MM.1S (cell line): Measurements from ENCODE around the gene PTPRG.

Source experiments
- DNase-seq: peaks from one replicate; pipeline ENCODE4 v3.0.0-alpha.2; 2015
- H2AFZ ChIP-seq: fragments of 300-600 bp; sonication (generic); 2 replicates; pipeline ENCODE4 v1.6.0; 2016; ENCODE audit warnings: antibody characterized with exemption, low read length
- H3F3A ChIP-seq: fragments of 300-600 bp; sonication (generic); 2 replicates; pipeline ENCODE4 v1.6.1; 2016; ENCODE audit warnings: mild to moderate bottlenecking, antibody characterized with exemption, low read length, moderate library complexity, mixed read lengths; ENCODE audit not compliant: insufficient read depth
- H3K27ac ChIP-seq: fragments of 300-600 bp; sonication (generic); 2 replicates; pipeline ENCODE4 v1.5.1; 2016; ENCODE audit warnings: mild to moderate bottlenecking, low read length
- H3K27me3 ChIP-seq: fragments of 300-600 bp; sonication (generic); replicated peaks from 2 replicates; pipeline ENCODE4 v1.6.0; 2016; ENCODE audit warnings: low read length; ENCODE audit not compliant: insufficient read depth
- H3K36me3 ChIP-seq: fragments of 300-600 bp; sonication (generic); replicated peaks from 2 replicates; pipeline ENCODE4 v1.6.1; 2016; ENCODE audit warnings: mild to moderate bottlenecking, low read length, mixed read lengths; ENCODE audit not compliant: insufficient read depth
- H3K4me1 ChIP-seq: fragments of 300-600 bp; sonication (generic); 2 replicates; pipeline ENCODE4 v1.6.1; 2016; ENCODE audit warnings: low read length, mixed read lengths
- H3K4me2 ChIP-seq: fragments of 300-600 bp; sonication (generic); 2 replicates; pipeline ENCODE4 v1.6.0; 2016; ENCODE audit warnings: low read depth, low read length
- H3K4me3 ChIP-seq: fragments of 300-600 bp; sonication (generic); 2 replicates; pipeline ENCODE4 v1.5.1; 2016; ENCODE audit warnings: low read length, mixed read lengths
- H3K79me2 ChIP-seq: fragments of 300-600 bp; sonication (generic); 2 replicates; pipeline ENCODE4 v1.6.1; 2016; ENCODE audit warnings: mixed run types, low read length, mixed read lengths
- H3K9ac ChIP-seq: fragments of 300-600 bp; sonication (generic); 2 replicates; pipeline ENCODE4 v1.6.1; 2016; ENCODE audit warnings: low read length, mixed read lengths
- H3K9me2 ChIP-seq: fragments of 300-600 bp; sonication (generic); replicated peaks from 2 replicates; pipeline ENCODE4 v1.6.1; 2016; ENCODE audit warnings: mild to moderate bottlenecking, low read length, mixed read lengths; ENCODE audit not compliant: insufficient read depth
- H3K9me3 ChIP-seq: fragments of 300-600 bp; sonication (generic); replicated peaks from 2 replicates; pipeline ENCODE4 v1.6.1; 2016; ENCODE audit warnings: mild to moderate bottlenecking, low read length, mixed read lengths; ENCODE audit not compliant: insufficient read depth
- H4K20me1 ChIP-seq: fragments of 300-600 bp; sonication (generic); 2 replicates; pipeline ENCODE4 v1.6.1; 2016; ENCODE audit warnings: mild to moderate bottlenecking, low read length, moderate library complexity, mixed read lengths; ENCODE audit not compliant: insufficient read depth
- EZH2 ChIP-seq: fragments of 300-600 bp; sonication (generic); optimal IDR thresholded peaks from 2 replicates; pipeline ENCODE3; 2017; ENCODE audit warnings: low read depth, mild to moderate bottlenecking, antibody characterized with exemption, low read length, mixed read lengths
- EZH2phosphoT487 ChIP-seq: fragments of 300-600 bp; sonication (generic); IDR thresholded peaks from 2 replicates; pipeline ENCODE4 v1.6.1; 2018; ENCODE audit warnings: antibody characterized with exemption, low read length
- TF ChIP-seq, protein P1 (sequence below): fragments of 300-600 bp; sonication (generic); IDR thresholded peaks from 2 replicates; pipeline ENCODE4 v1.5.1; 2016; ENCODE audit warnings: antibody characterized with exemption, low read length, mixed read lengths

Gene PTPRG

DNA sequence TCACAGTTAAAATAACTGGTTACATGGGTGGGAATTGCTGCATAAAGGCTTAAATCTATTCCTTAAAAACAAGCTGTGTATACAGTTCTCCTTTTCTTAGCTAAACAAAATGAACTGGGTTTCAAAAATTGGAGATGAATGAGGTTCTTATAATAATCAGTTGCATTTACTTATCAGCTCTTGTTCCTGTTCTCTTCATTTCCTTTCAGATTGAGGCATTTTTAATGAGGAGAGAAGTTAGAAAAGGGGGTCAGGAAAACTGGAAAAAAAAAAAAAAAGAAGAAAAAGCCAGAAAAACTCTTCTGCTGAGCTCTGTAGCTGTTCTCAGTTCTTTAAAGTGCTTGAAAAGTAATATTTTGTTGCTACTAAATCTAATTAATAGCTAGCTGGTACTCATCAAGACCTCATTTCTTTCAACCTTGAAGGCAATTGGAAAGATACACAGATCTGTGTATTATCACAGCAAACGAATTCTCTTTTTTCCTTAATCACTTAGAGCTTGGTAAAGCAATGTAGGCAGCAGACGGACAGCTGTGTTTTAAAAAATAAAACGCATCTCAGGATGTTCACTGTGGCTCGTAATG is 32.2 kb downstream of the PTPRG start:
- Histone ChIP-seq H3K27ac (no peak overlapping the region), H2AFZ (no peak overlapping the region)
- DNase-seq, result no peak

DNA sequence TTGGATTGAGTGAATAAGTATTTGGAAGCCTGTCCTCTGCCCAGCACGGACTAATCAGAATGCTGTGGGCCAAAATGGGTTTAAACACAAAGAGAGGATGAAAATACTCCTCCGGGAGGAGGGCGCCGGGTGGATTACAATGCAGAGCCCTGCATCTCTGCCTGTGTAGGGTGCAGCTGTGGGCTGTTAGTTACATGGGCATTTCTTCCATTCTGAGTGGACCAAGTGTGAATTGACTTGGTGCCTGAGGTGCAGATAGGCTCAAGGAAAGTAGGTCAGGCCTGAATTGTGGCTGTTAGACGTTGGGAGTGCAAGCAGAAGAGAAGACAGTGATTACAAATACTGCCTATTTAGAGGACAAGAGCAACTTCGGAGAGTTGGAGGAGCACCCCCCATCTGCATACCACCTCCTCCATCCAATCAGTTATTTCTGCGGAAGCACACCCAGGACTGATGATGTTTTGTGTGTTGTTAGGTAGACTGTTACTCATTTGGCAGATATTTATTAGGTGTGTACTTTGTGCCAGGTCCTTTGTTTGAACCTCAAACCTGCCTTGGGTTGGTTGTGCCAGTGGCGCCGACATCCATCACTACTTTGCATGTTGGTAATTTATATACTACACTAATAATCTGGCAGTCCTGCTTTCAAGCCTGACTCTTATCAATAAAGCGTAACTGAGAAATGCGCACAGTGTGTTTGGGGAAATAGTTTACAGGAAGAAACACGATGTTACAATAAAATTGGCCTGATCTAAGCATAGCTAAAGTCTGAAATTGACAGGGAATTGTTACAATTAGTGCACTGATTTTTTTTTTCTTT is 33.0 kb downstream of the PTPRG start:
- Histone ChIP-seq H2AFZ (no peak overlapping the region), H3K27ac (no peak overlapping the region), H3K36me3 (no peaks in the 10 kb centered on the region), H3K4me2 (no peak overlapping the region), H3K27me3 (no peaks in the 10 kb centered on the region), H3F3A (no peaks in the 10 kb centered on the region), H3K9me2 (no peaks in the 10 kb centered on the region), H3K9ac (no peak overlapping the region), H3K4me3 (no peak overlapping the region), H3K4me1 (no peaks in the 10 kb centered on the region), H3K9me3 (no peaks in the 10 kb centered on the region), H4K20me1 (no peaks in the 10 kb centered on the region), H3K79me2 (0 out of 2 replicates have a peak, but pooled peaks cover 3% of the 10 kb centered on the region)
- TF ChIP-seq EZH2phosphoT487 (no peak), EZH2 (no peak)
- TF ChIP-seq, protein P1, sequence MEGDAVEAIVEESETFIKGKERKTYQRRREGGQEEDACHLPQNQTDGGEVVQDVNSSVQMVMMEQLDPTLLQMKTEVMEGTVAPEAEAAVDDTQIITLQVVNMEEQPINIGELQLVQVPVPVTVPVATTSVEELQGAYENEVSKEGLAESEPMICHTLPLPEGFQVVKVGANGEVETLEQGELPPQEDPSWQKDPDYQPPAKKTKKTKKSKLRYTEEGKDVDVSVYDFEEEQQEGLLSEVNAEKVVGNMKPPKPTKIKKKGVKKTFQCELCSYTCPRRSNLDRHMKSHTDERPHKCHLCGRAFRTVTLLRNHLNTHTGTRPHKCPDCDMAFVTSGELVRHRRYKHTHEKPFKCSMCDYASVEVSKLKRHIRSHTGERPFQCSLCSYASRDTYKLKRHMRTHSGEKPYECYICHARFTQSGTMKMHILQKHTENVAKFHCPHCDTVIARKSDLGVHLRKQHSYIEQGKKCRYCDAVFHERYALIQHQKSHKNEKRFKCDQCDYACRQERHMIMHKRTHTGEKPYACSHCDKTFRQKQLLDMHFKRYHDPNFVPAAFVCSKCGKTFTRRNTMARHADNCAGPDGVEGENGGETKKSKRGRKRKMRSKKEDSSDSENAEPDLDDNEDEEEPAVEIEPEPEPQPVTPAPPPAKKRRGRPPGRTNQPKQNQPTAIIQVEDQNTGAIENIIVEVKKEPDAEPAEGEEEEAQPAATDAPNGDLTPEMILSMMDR, result no peak
- DNase-seq, result no peak

More for the DNA sequence above, 32.2 kb downstream of the PTPRG start:
- TF ChIP-seq EZH2 (no peak), EZH2phosphoT487 (no peak)
- TF ChIP-seq, protein P1, result no peak
- Histone ChIP-seq H3K4me1 (no peaks in the 10 kb centered on the region), H3K27me3 (no peaks in the 10 kb centered on the region), H3K79me2 (0 out of 2 replicates have a peak, but pooled peaks cover 3% of the 10 kb centered on the region), H3K36me3 (no peaks in the 10 kb centered on the region), H3K9me3 (no peaks in the 10 kb centered on the region), H3K4me3 (no peak overlapping the region), H3F3A (no peaks in the 10 kb centered on the region), H3K9me2 (no peaks in the 10 kb centered on the region), H3K4me2 (no peak overlapping the region), H3K9ac (no peak overlapping the region), H4K20me1 (no peaks in the 10 kb centered on the region)

DNA sequence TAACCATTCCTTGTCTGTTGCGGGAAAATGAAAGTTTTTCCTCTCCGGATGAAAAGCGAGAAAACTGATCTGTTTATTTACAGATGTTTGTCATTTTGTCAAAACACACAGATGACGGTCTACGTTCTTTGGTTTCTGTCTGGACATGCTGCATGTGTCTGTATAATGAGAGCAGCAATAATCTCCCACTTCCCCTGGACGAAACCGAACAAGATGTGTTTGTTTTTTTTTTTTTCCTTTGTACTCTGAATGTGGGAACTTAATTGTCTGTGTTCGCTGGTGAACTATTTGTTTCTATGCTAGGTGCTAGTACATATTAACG is 33.6 kb downstream of the PTPRG start:
- no peak overlapping the region for H3K4me2 ChIP-seq
- no peaks in the 10 kb centered on the region for H3K9me3 ChIP-seq
- no peak overlapping the region for H2AFZ ChIP-seq

More for the DNA sequence above, 33.6 kb downstream of the PTPRG start:
- Histone ChIP-seq H3K4me3 (no peak overlapping the region), H3K36me3 (no peaks in the 10 kb centered on the region), H3K79me2 (0 out of 2 replicates have a peak, but pooled peaks cover 3% of the 10 kb centered on the region), H3K9ac (no peak overlapping the region), H3K9me2 (no peaks in the 10 kb centered on the region), H3K27ac (no peak overlapping the region), H3F3A (no peaks in the 10 kb centered on the region), H3K27me3 (no peaks in the 10 kb centered on the region), H3K4me1 (no peaks in the 10 kb centered on the region), H4K20me1 (no peaks in the 10 kb centered on the region)
- no peak for TF ChIP-seq EZH2
- no peak for TF ChIP-seq EZH2phosphoT487
- TF ChIP-seq, protein P1, result no peak
- DNase-seq, result no peak
